ENCODE data around the gene RASA4B.
"Not testable (repeated sequence)": the region's sequence is repeated elsewhere in the genome, so short reads cannot be mapped to it uniquely, and the experiment has no call there.

The RASA4B gene

GRCh38 chr7:102512642-102513221, 4.8 kb downstream of the RASA4B start:
- DNase-seq, result peak in 4 of 10 donors; percentile 9 to 49 (median 14)
- intact Hi-C loops (cut with DNase I), result not testable (repeated sequence)

GRCh38 chr7:102511860-102512522, 5.6 kb downstream of the RASA4B start:
- intact Hi-C loops (cut with DNase I); DNase-seq: not testable (repeated sequence)

GRCh38 chr7:102510575-102510974, 7.0 kb downstream of the RASA4B start:
- peak in 2 of 10 donors; percentile 9 to 67 for DNase-seq
- intact Hi-C loops (cut with DNase I), result not testable (repeated sequence)

- peak in 5 of 10 donors; percentile 3 to 77 (median 15) for DNase-seq
- intact Hi-C loops (cut with DNase I), result not testable (repeated sequence)
These were observed 10.0 kb downstream of the RASA4B start for GRCh38 chr7:102507410-102508088.

- peak in 1 of 10 donors; percentile 3 for DNase-seq
- intact Hi-C loops (cut with DNase I), result not testable (repeated sequence)
These were observed 12.0 kb downstream of the RASA4B start for GRCh38 chr7:102505298-102506185.

- DNase-seq; intact Hi-C loops (cut with DNase I): not testable (repeated sequence)
These were observed 14.4 kb downstream of the RASA4B start for GRCh38 chr7:102503141-102503540.

- DNase-seq, result peak in 2 of 10 donors; percentile 7 to 10
- intact Hi-C loops (cut with DNase I), result not testable (repeated sequence)
These were observed 19.3 kb downstream of the RASA4B start for GRCh38 chr7:102498321-102498720.

GRCh38 chr7:102497308-102497707, 20.3 kb downstream of the RASA4B start:
- peak in 2 of 10 donors; percentile 14 to 16 for DNase-seq
- intact Hi-C loops (cut with DNase I), result not testable (repeated sequence)

GRCh38 chr7:102496861-102497260, 20.7 kb downstream of the RASA4B start:
- intact Hi-C loops (cut with DNase I), result not testable (repeated sequence)
- peak in 3 of 10 donors; percentile 8 to 44 (median 29) for DNase-seq

GRCh38 chr7:102494473-102495149, 23.0 kb downstream of the RASA4B start:
- DNase-seq; intact Hi-C loops (cut with DNase I): not testable (repeated sequence)

- intact Hi-C loops (cut with DNase I), result not testable (repeated sequence)
- DNase-seq, result peak in 4 of 10 donors; percentile 9 to 59 (median 23)
These were observed 23.6 kb downstream of the RASA4B start for GRCh38 chr7:102494026-102494425.

GRCh38 chr7:102493220-102493935, 24.2 kb downstream of the RASA4B start:
- DNase-seq; intact Hi-C loops (cut with DNase I): not testable (repeated sequence)

- DNase-seq, result peak in 3 of 10 donors; percentile 8 to 27 (median 24)
These were observed 27.0 kb downstream of the RASA4B start for GRCh38 chr7:102490529-102491075.

GRCh38 chr7:102484317-102484716, 33.3 kb downstream of the RASA4B start:
- intact Hi-C loops (cut with DNase I); DNase-seq: not testable (repeated sequence)

More at GRCh38 chr7:102490529-102491075, 27.0 kb downstream of the RASA4B start:
- intact Hi-C loops (cut with DNase I), result not testable (repeated sequence)

GRCh38 chr7:102481962-102482361, 35.6 kb downstream of the RASA4B start:
- peak in 2 of 10 donors; percentile 7 to 8 for DNase-seq

GRCh38 chr7:102479982-102480637, 37.5 kb downstream of the RASA4B start:
- intact Hi-C loops (cut with DNase I), result not testable (repeated sequence)
- peak in 9 of 10 donors; percentile 12 to 83 (median 46) for DNase-seq

More at GRCh38 chr7:102481962-102482361, 35.6 kb downstream of the RASA4B start:
- intact Hi-C loops (cut with DNase I), result not testable (repeated sequence)

GRCh38 chr7:102479209-102479584, 38.4 kb downstream of the RASA4B start:
- DNase-seq; intact Hi-C loops (cut with DNase I): not testable (repeated sequence)
